HUDEP-2 (cell line): ENCODE measurements around the gene HDHD5.

ENCODE experiments used
- DNase-seq, 76 experiments: peaks; one replicate each; lab custom pipeline; 2025; ENCODE audit not compliant: unreplicated experiment in 76 of 76; lab: John Stamatoyannopoulos, UW

Gene HDHD5

DNA sequence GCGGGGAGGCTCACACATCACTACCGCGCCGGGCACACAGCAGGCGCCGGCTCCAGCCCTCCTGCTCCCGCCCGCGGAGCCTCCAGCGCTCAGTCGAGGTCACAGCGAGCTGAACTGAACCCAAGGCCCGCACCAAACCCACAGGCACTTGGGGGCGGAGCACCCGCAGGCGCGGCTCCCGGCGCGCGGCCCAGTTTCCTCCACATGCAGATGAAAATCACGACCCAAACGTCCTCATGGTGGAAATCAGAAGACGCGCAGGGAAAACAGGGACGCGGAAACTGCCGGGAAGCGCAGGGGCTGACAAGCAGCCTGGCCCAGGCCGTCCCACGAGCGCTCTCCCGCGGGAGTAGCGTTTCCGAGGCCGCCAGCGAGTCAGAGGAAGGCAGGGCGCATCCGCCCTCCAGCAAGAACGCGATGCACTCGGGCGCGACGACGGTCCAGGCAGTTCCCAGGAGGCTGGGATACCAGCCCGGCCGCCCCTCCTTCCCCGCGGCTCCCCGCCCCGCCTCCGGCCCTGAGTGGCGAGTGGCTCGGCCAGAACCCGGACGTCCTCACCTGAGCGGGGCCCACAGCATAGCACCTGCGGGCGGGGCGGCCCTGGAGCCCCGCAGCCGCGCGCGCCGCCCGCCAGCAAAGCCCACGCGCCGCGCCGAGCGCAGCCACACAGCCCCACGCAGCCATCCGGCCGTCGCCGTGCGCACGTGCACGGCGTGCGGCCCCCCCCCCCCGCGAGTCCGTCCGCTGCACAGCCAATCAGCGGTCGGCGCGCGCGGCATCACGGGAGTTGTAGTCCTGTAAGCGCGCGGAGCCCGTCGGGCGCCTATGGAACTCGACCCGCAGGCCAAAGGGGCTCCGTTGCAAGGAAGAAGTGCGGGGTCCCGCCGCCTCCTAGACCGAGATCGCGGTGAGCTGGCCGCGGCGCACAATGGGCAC, at the start of gene HDHD5:
Gene HDHD5, minus strand, starts transcription at position 710 of the 936 bp plus-strand sequence. Its CDS starts 26 bp downstream, at position 684.
- DNase-seq, result peak in 74 of 76 experiments; percentile 7 to 87 (median 66)

DNA sequence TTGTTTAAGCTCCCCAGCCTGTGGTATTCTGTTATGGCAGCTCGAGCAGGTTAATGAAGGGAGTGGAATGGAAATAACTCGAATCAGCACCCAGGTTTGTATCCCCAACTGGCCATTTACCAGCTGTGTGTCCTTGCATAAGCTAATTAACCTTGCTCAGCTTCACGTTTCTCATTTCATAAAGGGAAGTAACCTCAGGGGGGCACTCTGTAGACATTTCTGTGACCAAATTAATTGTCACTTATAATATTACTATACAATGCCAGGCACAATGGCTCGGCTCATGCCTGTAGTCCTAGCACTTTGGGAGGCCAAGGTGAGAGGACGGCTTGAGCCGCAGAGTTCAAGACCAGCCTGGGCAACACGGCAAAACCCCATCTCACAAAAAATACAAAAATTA, 46.4 kb upstream of the HDHD5 start:
- no peak for DNase-seq

- no peak for DNase-seq
Observed at GRCh38 chr22:17201285-17201945, 42.3 kb upstream of the HDHD5 start.

- no peak for DNase-seq
Observed at GRCh38 chr22:17199003-17199731, 40.1 kb upstream of the HDHD5 start.

DNA sequence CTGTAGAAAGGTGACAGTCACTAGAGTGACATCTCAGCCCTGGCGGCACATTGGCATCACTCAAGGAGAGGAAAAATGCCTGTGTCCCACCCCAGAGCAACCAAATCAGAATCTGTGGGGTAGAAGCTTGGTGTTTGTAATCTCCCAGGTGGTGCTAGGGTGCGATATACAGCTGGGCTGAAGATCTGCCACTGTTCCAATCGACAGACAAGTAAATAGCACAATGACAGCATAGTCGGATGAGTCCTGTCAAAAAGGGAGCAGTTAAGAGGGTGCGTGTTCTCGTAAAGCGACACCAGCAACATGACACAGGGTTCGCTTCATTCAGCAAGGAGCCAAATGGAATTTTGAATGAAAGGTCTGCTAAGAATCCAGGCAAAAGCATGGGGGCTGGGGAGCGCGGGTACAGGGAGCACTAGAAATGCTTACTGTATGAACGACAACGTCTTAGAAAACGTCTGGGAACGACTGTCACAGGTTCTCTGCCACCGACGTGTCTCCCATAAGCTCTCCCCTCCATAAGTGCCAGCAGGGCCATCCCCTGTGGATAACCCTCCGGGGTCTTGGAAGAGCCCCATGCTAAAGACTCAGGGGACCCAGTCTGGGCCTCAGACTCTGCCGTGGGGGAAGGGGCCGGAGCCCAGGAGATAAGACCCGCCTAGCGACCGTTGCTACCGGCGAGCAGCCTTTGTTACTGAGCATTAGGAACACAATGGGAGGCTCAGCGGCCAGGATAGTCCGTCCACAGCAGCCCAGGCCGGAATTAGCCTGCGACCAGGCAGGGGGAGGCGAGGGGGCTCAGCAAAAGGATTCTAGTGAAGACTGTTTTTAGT, 39.3 kb upstream of the HDHD5 start:
- DNase-seq, result no peak

DNA sequence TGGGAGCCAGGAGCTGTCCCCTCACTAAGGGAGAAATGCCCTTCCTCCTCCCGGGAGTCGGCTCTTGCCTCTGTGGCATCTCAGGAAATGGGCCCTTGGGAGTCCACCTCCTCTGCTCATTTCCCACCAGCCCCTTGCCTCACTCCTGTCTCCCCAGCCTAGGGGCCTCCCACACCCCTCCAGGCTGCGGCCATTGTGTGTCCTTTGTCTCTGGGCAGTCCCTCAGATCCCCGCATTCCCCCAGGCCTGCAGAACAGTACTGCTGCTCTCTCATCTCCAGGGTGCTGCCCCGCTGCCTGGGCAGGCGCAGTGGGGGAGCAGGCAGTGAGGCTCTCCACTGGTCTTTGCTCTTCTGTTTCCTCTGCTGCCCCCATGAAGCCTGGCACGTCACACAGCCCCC, 35.1 kb upstream of the HDHD5 start:
- no peak for DNase-seq

GRCh38 chr22:17192186-17192585, 33.1 kb upstream of the HDHD5 start:
- no peak for DNase-seq

DNA sequence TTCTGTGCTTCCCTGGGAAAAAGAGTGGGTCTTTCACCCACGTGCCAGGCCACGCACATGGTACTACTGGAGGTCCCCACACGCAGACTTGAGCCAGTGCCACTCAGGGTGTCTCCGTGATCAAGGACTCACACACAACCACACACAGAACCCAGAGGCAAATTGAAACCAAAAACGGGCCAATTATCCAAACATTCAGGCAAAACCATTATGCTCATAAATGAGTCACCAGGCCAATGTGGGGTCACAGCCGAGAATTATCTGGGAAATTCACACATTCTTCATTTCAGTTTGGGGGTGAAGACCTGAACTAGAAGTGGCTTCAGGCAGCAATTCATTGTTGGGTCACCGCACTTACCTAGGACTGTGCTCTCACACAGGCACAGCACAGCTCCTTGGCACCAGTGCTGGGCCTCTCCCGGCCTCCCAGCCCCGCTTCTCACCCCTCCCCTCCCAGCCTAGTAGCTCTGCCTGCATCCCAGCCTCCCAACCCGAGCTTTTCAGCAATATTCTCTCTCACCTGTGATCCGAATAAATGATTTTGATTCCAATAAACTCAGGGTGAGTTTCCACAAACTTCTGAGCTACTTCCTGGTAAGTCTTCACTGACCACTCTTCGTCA, 32.2 kb upstream of the HDHD5 start:
- DNase-seq, result no peak

DNA sequence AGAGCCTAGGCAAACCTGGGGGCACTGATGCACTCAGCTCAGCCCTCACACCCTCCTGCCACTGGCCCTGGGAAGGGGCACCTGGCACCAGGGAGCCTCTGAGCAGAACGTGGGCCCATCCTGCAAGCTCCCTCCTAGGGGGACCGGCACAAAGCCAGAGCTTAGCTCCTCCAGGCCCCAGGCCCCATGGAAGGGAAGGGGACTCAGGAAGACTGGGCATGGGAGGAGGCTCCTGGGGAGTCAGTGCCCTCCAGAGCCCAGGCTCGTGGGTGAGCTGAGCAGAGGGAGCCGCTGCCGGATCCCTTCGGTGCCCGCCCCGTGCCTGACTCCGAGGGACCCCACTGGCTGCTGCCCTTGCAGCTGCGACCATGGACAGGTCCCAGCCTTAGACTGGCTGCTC, 31.6 kb upstream of the HDHD5 start:
- no peak for DNase-seq

- DNase-seq, result no peak
Observed at GRCh38 chr22:17176715-17177114, 17.6 kb upstream of the HDHD5 start.

- DNase-seq, result no peak
Observed at GRCh38 chr22:17172029-17172833, 13.2 kb upstream of the HDHD5 start.

DNA sequence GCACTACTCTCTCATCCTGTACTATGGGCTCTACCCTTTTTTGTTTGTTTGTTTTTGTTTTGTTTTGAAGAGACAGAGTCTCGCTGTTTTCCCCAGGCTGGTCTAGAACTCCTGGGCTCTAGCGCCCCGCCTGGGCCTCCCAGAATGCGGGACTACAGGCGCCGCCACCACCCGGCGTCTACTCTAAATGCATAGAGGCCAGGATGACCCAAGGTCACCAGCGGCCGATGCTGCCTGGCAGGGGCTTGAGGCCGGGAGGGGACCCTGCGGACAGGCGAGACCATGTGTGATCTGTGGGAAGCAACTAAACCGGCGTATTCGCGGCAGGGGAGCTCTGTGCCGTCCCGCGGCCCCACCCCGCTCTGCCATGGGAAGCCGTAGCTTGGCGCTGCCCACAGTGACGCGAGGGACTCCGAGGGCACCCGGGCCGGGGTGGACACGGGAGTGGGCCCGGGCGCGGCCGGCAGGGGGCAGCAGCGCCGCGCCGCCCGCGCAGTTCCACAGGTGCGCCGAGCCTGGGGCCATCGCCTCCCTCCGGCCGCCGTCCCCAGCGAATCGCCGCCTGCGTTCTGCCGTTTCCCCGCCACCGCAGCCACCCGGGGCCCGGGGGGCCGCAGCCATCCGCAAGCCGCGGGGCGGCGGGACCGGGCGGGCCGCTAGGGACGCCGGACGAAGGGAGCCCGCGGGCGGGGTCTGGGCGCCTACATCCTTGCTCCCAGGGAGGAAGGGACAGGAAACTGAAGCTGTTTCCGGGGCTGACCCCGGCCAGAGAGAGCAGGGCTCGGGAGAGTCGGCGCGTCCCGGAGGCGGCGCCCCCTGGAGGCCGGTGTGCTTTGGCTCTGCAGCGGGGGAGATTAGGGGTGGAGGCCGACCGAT, 12.3 kb upstream of the HDHD5 start:
- peak in 74 of 76 experiments; percentile 25 to 90 (median 80) for DNase-seq

- no peak for DNase-seq
Observed at GRCh38 chr22:17167486-17167885, 8.4 kb upstream of the HDHD5 start.

DNA sequence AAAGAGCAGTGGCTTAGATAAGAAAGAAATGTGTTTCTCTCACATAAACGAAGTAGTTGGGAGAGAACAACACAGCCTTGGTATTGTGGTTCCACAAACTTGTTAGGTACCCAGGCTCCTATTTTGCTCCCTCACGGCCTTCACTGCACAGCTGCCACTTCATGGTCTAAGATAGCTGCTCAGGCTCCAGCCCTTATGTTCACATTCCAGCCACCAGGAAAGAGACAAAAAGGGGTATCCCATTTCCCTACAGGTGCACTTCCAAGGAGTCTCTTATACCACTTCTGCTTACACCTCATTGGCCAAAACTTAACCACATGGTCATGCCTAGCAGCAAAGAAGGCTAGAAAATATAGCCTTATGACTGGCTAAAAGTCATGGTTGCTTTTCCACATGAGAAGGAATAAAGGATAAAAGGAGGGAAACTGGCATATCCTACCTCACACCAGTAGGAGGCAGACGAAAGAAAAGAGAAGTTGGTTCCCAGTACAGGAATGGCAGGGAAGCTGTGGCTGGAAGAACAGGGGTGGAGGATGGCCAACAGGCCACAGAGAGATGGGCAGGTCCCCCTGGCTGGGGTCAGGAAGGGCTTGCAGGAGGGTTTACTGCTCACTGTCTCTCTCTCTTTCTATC, 5.4 kb upstream of the HDHD5 start:
- DNase-seq, result no peak

DNA sequence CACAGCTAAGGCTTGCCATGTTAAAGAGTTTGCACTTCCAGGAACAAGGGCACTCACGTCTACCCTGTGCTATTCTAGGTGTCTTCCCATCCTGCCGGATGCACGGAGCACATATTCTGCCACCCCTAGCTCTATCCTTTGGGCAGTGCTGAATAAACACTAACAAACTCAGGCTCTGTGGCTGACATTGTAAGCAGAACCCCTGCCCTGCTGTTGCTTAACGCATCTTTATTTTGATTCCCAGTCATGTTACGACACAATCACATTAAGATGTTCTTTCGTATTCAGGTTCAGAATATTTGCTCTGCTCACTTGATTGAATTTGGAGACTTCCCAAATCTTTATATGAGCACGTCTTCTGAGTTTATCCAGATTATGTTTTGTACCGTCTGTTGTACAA, 3.7 kb upstream of the HDHD5 start:
- no peak for DNase-seq

GRCh38 chr22:17161991-17162390, 2.9 kb upstream of the HDHD5 start:
- no peak for DNase-seq

DNA sequence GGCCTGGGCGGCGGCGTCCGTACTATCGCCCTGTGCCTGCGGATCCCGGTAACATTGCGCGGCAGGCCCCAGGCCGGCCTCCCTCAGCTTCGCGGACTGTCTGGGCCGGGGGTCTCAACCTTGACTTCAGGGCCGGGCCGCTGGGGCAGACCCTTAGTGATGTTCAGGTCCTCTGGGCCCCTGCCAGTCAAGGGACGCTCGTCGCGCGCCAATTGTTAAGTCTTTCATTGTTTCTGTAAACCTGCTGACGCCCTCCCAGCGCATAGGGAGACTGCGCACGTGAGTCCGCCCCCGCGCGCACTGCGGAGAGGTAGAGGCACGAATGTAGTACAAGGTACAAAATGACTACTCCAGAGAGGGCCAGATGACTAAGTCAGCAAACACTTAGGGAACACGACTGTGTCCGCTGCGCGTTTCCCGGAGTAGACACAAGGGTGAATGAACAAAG, 451 bp upstream of the HDHD5 start:
- DNase-seq, result peak in 13 of 76 experiments; percentile 1 to 50 (median 17)

GRCh38 chr22:17158176-17158567, 905 bp downstream of the HDHD5 start:
- no peak for DNase-seq
